GM23338 (cell line): ENCODE data around the gene SLC16A9. TPM values are rescaled to one million over a fixed set of nuclear protein-coding genes. Genes with fewer than 3 reads are reported as not detected.

Experiments used
- ATAC-seq: fragments of 200-7000 bp; cut with Tn5 transposase; 3 replicates; pipeline ENCODE4 v1.9.1; 2020
- DNase-seq: peaks from one replicate; pipeline ENCODE4 v3.0.0-alpha.2; 2015; ENCODE audit warnings: low spot score
- H2AFZ ChIP-seq: fragments of 200-600 bp; sonication (generic); 2 replicates; pipeline ENCODE4 v1.8.0; 2016; ENCODE audit warnings: antibody characterized with exemption, mild to moderate bottlenecking, moderate library complexity
- H3F3A ChIP-seq: fragments of 200-600 bp; sonication (generic); replicated peaks from 2 replicates; pipeline ENCODE4 v1.8.0; 2017; ENCODE audit warnings: antibody characterized with exemption, mixed run types, low read depth
- H3K27ac ChIP-seq: fragments of 200-600 bp; sonication (generic); 2 replicates; pipeline ENCODE4 v1.6.1; 2016; ENCODE audit warnings: low read depth
- H3K27me3 ChIP-seq: fragments of 200-600 bp; sonication (generic); 2 replicates; pipeline ENCODE4 v1.8.0; 2016; ENCODE audit warnings: mild to moderate bottlenecking, mixed run types, moderate library complexity; ENCODE audit not compliant: insufficient read depth
- H3K36me3 ChIP-seq: fragments of 200-600 bp; sonication (generic); 2 replicates; pipeline ENCODE4 v1.8.0; 2016; ENCODE audit warnings: mild to moderate bottlenecking; ENCODE audit not compliant: insufficient read depth
- H3K4me1 ChIP-seq: fragments of 200-600 bp; sonication (generic); 2 replicates; pipeline ENCODE4 v1.8.0; 2016; ENCODE audit warnings: mild to moderate bottlenecking, moderate library complexity; ENCODE audit not compliant: insufficient read depth
- H3K4me2 ChIP-seq: fragments of 200-600 bp; sonication (generic); 2 replicates; pipeline ENCODE4 v1.7.1; 2017; ENCODE audit warnings: mixed run types
- H3K4me3 ChIP-seq: fragments of 200-600 bp; sonication (generic); 2 replicates; pipeline ENCODE4 v1.6.1; 2016; ENCODE audit warnings: mixed run types
- H3K79me2 ChIP-seq: fragments of 200-600 bp; sonication (generic); replicated peaks from 2 replicates; pipeline ENCODE4 v1.8.0; 2017; ENCODE audit warnings: mild to moderate bottlenecking; ENCODE audit not compliant: insufficient read depth
- H3K9me2 ChIP-seq: fragments of 200-600 bp; sonication (generic); 2 replicates; pipeline ENCODE4 v1.8.0; 2017; ENCODE audit not compliant: insufficient read depth
- H4K20me1 ChIP-seq: fragments of 200-600 bp; sonication (generic); replicated peaks from 2 replicates; pipeline ENCODE4 v1.8.0; 2017; ENCODE audit warnings: mild to moderate bottlenecking; ENCODE audit not compliant: insufficient read depth
- H3K27ac Mint-ChIP-seq: 2 replicates; pipeline ENCODE4 v1.8.0; 2020; ENCODE audit warnings: inconsistent platforms, mild to moderate bottlenecking, moderate library complexity, mixed read lengths
- H3K27me3 Mint-ChIP-seq: 3 replicates; pipeline ENCODE4 v1.8.0; 2022; ENCODE audit warnings: low read depth, mild to moderate bottlenecking, moderate library complexity, mixed read lengths, inconsistent platforms; ENCODE audit not compliant: insufficient read depth, poor library complexity
- H3K36me3 Mint-ChIP-seq: 3 replicates; pipeline ENCODE4 v1.8.0; 2021; ENCODE audit warnings: low read depth, mild to moderate bottlenecking, inconsistent platforms, moderate library complexity, mixed read lengths
- H3K4me1 Mint-ChIP-seq: 3 replicates; pipeline ENCODE4 v1.8.0; 2020; ENCODE audit warnings: mild to moderate bottlenecking, inconsistent platforms, mixed read lengths
- H3K4me3 Mint-ChIP-seq: 3 replicates; pipeline ENCODE4 v1.8.0; 2021; ENCODE audit warnings: moderate library complexity, mild to moderate bottlenecking, inconsistent platforms, mixed read lengths
- H3K9me3 Mint-ChIP-seq: 3 replicates; pipeline ENCODE4 v1.8.0; 2020; ENCODE audit warnings: moderate library complexity, mild to moderate bottlenecking, inconsistent platforms, mixed read lengths
- CREB1 ChIP-seq: fragments of 250-450 bp; sonication (Bioruptor Pico); IDR thresholded peaks from 2 replicates; pipeline ENCODE4 v1.5.0; 2020; ENCODE audit warnings: low read depth, mild to moderate bottlenecking, moderate library complexity
- CTCF ChIP-seq, 2 experiments: fragments of 200-600 bp in 1 of 2; sonication (generic) in 1 of 2; conservative IDR thresholded peaks; 2 replicates each; pipeline versions ENCODE4 v1.5.1 to v1.6.1; 2016 to 2017; ENCODE audit warnings: antibody characterized with exemption in 2 of 2, low read depth in 2 of 2, mild to moderate bottlenecking in 2 of 2, moderate library complexity in 1 of 2
- ETS1 ChIP-seq: IDR thresholded peaks from 2 replicates; pipeline ENCODE4 v1.6.1; 2016; ENCODE audit warnings: antibody characterized with exemption
- EZH2 ChIP-seq: fragments of 200-600 bp; sonication (generic); IDR thresholded peaks from one replicate; pipeline ENCODE4 v1.8.0; 2017; ENCODE audit warnings: antibody characterized with exemption, mild to moderate bottlenecking, low read depth; ENCODE audit not compliant: unreplicated experiment
- EZH2phosphoT487 ChIP-seq: fragments of 200-600 bp; sonication (generic); IDR thresholded peaks from one replicate; pipeline ENCODE4 v1.8.1; 2018; ENCODE audit warnings: antibody characterized with exemption; ENCODE audit not compliant: unreplicated experiment
- JUNB ChIP-seq: IDR thresholded peaks from one replicate; pipeline ENCODE4 v1.6.1; 2016; ENCODE audit warnings: antibody characterized with exemption; ENCODE audit not compliant: unreplicated experiment
- NANOG ChIP-seq: IDR thresholded peaks from 2 replicates; pipeline ENCODE4 v1.6.1; 2016; ENCODE audit warnings: antibody characterized with exemption, borderline replicate concordance
- POLR2AphosphoS5 ChIP-seq: IDR thresholded peaks from 2 replicates; pipeline ENCODE4 v1.6.1; 2016; ENCODE audit warnings: antibody characterized with exemption, low read depth
- REST ChIP-seq: IDR thresholded peaks from one replicate; pipeline ENCODE4 v1.6.1; 2018; ENCODE audit warnings: antibody characterized with exemption; ENCODE audit not compliant: unreplicated experiment
- STAT1 ChIP-seq: IDR thresholded peaks from one replicate; pipeline ENCODE4 v1.6.1; 2016; ENCODE audit warnings: antibody characterized with exemption; ENCODE audit not compliant: unreplicated experiment
- ZNF114 ChIP-seq: fragments of 250-450 bp; sonication (Bioruptor Pico); IDR thresholded peaks from 2 replicates; pipeline ENCODE4 v1.5.0; 2020; ENCODE audit warnings: mild to moderate bottlenecking, moderate library complexity
- ZNF331 ChIP-seq: fragments of 250-450 bp; sonication (Bioruptor Pico); IDR thresholded peaks from 2 replicates; pipeline ENCODE4 v1.5.0; 2020; ENCODE audit warnings: low read depth, mild to moderate bottlenecking, moderate library complexity
- ZNF462 ChIP-seq: fragments of 250-450 bp; sonication (Bioruptor Pico); IDR thresholded peaks from 2 replicates; pipeline ENCODE4 v1.5.0; 2020; ENCODE audit warnings: mild to moderate bottlenecking, moderate library complexity
- polyA plus RNA-seq: library from polyadenylated mRNA; unstranded; fragments of >200 nt; fragmentation: Nextera tagmentation; extraction: Ambion mirVana; gene quantifications from 2 replicates; pipeline ENCODE4 v1.2.1, GENCODE V29; 2016
- total RNA-seq: library from RNA; depleted of rRNA; stranded (reverse); fragments of >200 nt; shearing (Covaris generic); gene quantifications from 2 replicates; pipeline ENCODE4 v1.2.3, GENCODE V29; 2014

SLC16A9 gene
- total and polyA plus RNA-seq, 2 experiments from 2014 or later: 6.5 to 11.4 TPM

GRCh38 chr10:59618666-59619065 is 91.0 kb downstream of the SLC16A9 start:
- Mint-ChIP-seq H3K4me1 (peaks cover 4% of the 10 kb centered on the region; the same call in 1 of the 3 replicates), H3K4me3 (no peak overlapping the region), H3K36me3 (no peaks in the 10 kb centered on the region), H3K9me3 (no peaks in the 10 kb centered on the region), H3K27ac (no peak overlapping the region), H3K27me3 (peaks cover 3% of the 10 kb centered on the region)
- H3K36me3 ChIP-seq: no peaks in the 10 kb centered on the region
- DNase-seq (no peak), ATAC-seq (no peak)
- TF ChIP-seq NANOG: no peak
- no peak for TF ChIP-seq CREB1 (CRISPR knock-in tag)
- no peak for TF ChIP-seq ZNF114
- no peak for TF ChIP-seq ZNF331 (CRISPR knock-in tag)
- TF ChIP-seq REST: no peak
- TF ChIP-seq JUNB: no peak
- TF ChIP-seq ZNF462 (CRISPR knock-in tag): no peak
- TF ChIP-seq STAT1: no peak
- no peak for TF ChIP-seq POLR2AphosphoS5
- no peak for TF ChIP-seq EZH2phosphoT487
- no peak for TF ChIP-seq EZH2
- TF ChIP-seq CTCF (conservative IDR thresholded peaks at IDR 0.05; ENCODE audit: low read depth in 2 of 2): no peak
- TF ChIP-seq ETS1: no peak
- no peaks in the 10 kb centered on the region for H4K20me1 ChIP-seq
- H3K9me2 ChIP-seq: no peaks in the 10 kb centered on the region
- H3K4me1 ChIP-seq: no peaks in the 10 kb centered on the region
- no peak overlapping the region for H3K4me3 ChIP-seq
- no peaks in the 10 kb centered on the region for H3K27me3 ChIP-seq
- H3F3A ChIP-seq: no peaks in the 10 kb centered on the region
- no peaks in the 10 kb centered on the region for H3K79me2 ChIP-seq
- no peak overlapping the region for H3K27ac ChIP-seq
- no peak overlapping the region for H3K4me2 ChIP-seq
- H2AFZ ChIP-seq: no peak overlapping the region
